CD14-positive monocyte (primary cell): Measurements from ENCODE around the gene PTPRN2. TPM values are rescaled to one million over a fixed set of nuclear protein-coding genes. Genes with fewer than 3 reads are reported as not detected.

Source experiments
- DNase-seq, 3 donors: peaks; one replicate each; pipeline ENCODE4 v3.0.0-alpha.2; 2011 to 2022
- H2AFZ ChIP-seq: 2 replicates; pipeline ENCODE4 v1.6.0; 2012; ENCODE audit warnings: mild to moderate bottlenecking, low read depth, low read length, inconsistent platforms; ENCODE audit not compliant: insufficient read depth, poor library complexity, severe bottlenecking
- H3K27ac ChIP-seq, 2 donors: 1 replicate in 1 of 2; 2 replicates in 1 of 2; pipeline ENCODE4 v1.5.1; 2012 to 2013; ENCODE audit warnings: low read length in 2 of 2, control low read depth in 1 of 2, inconsistent platforms in 1 of 2, low read depth in 1 of 2, mild to moderate bottlenecking in 1 of 2
- H3K27me3 ChIP-seq, 2 donors: one replicate each; pipeline versions ENCODE4 v1.6.0 to v1.6.1; 2011 to 2013; ENCODE audit warnings: low read length in 2 of 2; ENCODE audit not compliant: control insufficient read depth in 2 of 2, insufficient read depth in 2 of 2
- H3K36me3 ChIP-seq, 2 donors: replicated peaks in 1 of 2; 1 replicate in 1 of 2; 2 replicates in 1 of 2; pipeline versions ENCODE4 v1.5.1 to v1.6.1; 2012 to 2013; ENCODE audit warnings: low read length in 2 of 2, control low read depth in 1 of 2, inconsistent platforms in 1 of 2, mild to moderate bottlenecking in 1 of 2; ENCODE audit not compliant: insufficient read depth in 2 of 2, control insufficient read depth in 1 of 2
- H3K4me1 ChIP-seq, 2 donors: 1 replicate in 1 of 2; 2 replicates in 1 of 2; pipeline versions ENCODE4 v1.5.1 to v1.6.1; 2012 to 2013; ENCODE audit warnings: low read length in 2 of 2, control low read depth in 1 of 2, inconsistent platforms in 1 of 2, mild to moderate bottlenecking in 1 of 2, moderate library complexity in 1 of 2; ENCODE audit not compliant: insufficient read depth in 2 of 2, control insufficient read depth in 1 of 2
- H3K4me2 ChIP-seq: replicated peaks from 2 replicates; pipeline ENCODE3; 2012; ENCODE audit warnings: low read length, moderate library complexity, mild to moderate bottlenecking; ENCODE audit not compliant: poor library complexity, severe bottlenecking; ENCODE audit errors: extremely low read depth
- H3K4me3 ChIP-seq, 3 experiments: fragments of 200-600 bp in 1 of 3; sonication (generic) in 1 of 3; replicated peaks in 1 of 3; 1 replicate in 2 of 3; 2 replicates in 1 of 3; pipeline ENCODE4 v1.5.1; 2011 to 2013; ENCODE audit warnings: low read length in 3 of 3, mild to moderate bottlenecking in 3 of 3, control low read depth in 2 of 3, low read depth in 2 of 3, inconsistent platforms in 1 of 3, moderate library complexity in 1 of 3
- H3K79me2 ChIP-seq: 2 replicates; pipeline ENCODE4 v1.6.0; 2012; ENCODE audit warnings: mild to moderate bottlenecking, control low read depth, inconsistent platforms, low read length, moderate library complexity; ENCODE audit not compliant: insufficient read depth
- H3K9ac ChIP-seq: 2 replicates; pipeline ENCODE4 v1.6.0; 2017; ENCODE audit warnings: low read length, mild to moderate bottlenecking; ENCODE audit not compliant: insufficient read depth, poor library complexity, severe bottlenecking
- H3K9me3 ChIP-seq, 2 donors: replicated peaks in 1 of 2; 1 replicate in 1 of 2; 2 replicates in 1 of 2; pipeline versions ENCODE4 v1.5.1 to v1.6.1; 2012 to 2013; ENCODE audit warnings: low read length in 2 of 2, control low read depth in 1 of 2; ENCODE audit not compliant: control insufficient read depth in 1 of 2, insufficient read depth in 1 of 2
- H4K20me1 ChIP-seq: 2 replicates; pipeline ENCODE4 v1.6.0; 2012; ENCODE audit warnings: mild to moderate bottlenecking, low read length, control low read depth, moderate library complexity; ENCODE audit not compliant: insufficient read depth
- H3K27ac Mint-ChIP-seq, 7 donors: one replicate each; pipeline ENCODE4 v1.8.0; 2020; ENCODE audit warnings: mild to moderate bottlenecking in 7 of 7, mixed read lengths in 7 of 7, moderate library complexity in 6 of 7, inconsistent platforms in 2 of 7
- H3K27me3 Mint-ChIP-seq, 3 donors: one replicate each; pipeline ENCODE4 v1.8.0; 2021 to 2022; ENCODE audit warnings: low read depth in 3 of 3, mild to moderate bottlenecking in 3 of 3, mixed read lengths in 3 of 3, moderate library complexity in 3 of 3, inconsistent platforms in 1 of 3
- H3K36me3 Mint-ChIP-seq, 2 donors: one replicate each; pipeline ENCODE4 v1.8.0; 2020; ENCODE audit warnings: mixed read lengths in 2 of 2, inconsistent platforms in 1 of 2, mild to moderate bottlenecking in 1 of 2
- H3K4me1 Mint-ChIP-seq: one replicate; pipeline ENCODE4 v1.8.0; 2020; ENCODE audit warnings: mild to moderate bottlenecking, mixed read lengths
- H3K4me3 Mint-ChIP-seq, 2 donors: one replicate each; pipeline ENCODE4 v1.8.0; 2020; ENCODE audit warnings: mild to moderate bottlenecking in 2 of 2, mixed read lengths in 2 of 2, moderate library complexity in 1 of 2
- H3K9me3 Mint-ChIP-seq, 7 donors: one replicate each; pipeline ENCODE4 v1.8.0; 2020 to 2022; ENCODE audit warnings: mixed read lengths in 7 of 7, mild to moderate bottlenecking in 6 of 7, moderate library complexity in 6 of 7, inconsistent platforms in 2 of 7
- WGBS: methylation state at CpG from one replicate; pipeline ENCODE4 v1.1.5; 2013; ENCODE audit warnings: missing lambda C conversion rate; ENCODE audit not compliant: insufficient coverage; 5-methylcytosine and 5-hydroxymethylcytosine counted together
- intact Hi-C, 2 donors: fragments of 100-400 bp; cut with micrococcal nuclease; formaldehyde crosslinking; loops; one replicate each; pipeline versions ENCODE4 v1.15.0 to v1.15.1; 2023
- polyA plus RNA-seq, 3 donors: library from polyadenylated mRNA; depleted of rRNA in 1 of 3; unstranded in 2 of 3; stranded (reverse) in 1 of 3; fragments of 300-500 nt in 2 of 3; fragments of >200 nt in 1 of 3; fragmentation: Illumina TruSeq in 2 of 3; gene quantifications; 1 replicate in 2 of 3; 2 replicates in 1 of 3; pipeline ENCODE4 v1.2.3, GENCODE V29; 2012 to 2021
- TF ChIP-seq, protein P1 (sequence below): fragments of 200-600 bp; IDR thresholded peaks from one replicate; pipeline ENCODE4 v1.8.0; 2022; ENCODE audit warnings: antibody characterized with exemption, mild to moderate bottlenecking

PTPRN2 gene
- polyA plus RNA-seq, 3 donors, result 0.25 to 1.4 (median 0.97) TPM

DNA sequence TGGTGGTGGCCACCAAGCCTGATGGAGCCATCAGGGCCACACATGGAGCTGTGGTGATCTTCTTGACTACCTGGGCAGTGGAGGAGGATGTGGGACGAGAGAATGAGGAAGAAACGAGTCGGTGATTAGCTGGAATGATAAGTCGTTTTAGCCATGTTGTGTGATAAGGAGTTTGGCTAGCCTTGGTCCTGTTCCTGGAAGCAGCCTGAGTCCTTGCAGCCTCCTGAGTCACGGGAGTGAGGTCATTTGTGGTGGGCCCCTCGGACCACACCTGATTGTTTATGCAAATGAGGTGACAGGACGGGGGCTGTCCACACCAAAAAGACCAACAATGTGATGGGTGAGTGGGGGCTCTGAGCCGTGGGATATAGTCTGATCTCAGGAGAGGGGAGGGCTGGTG, 554.4 kb downstream of the PTPRN2 start:
- TF ChIP-seq, protein P1, sequence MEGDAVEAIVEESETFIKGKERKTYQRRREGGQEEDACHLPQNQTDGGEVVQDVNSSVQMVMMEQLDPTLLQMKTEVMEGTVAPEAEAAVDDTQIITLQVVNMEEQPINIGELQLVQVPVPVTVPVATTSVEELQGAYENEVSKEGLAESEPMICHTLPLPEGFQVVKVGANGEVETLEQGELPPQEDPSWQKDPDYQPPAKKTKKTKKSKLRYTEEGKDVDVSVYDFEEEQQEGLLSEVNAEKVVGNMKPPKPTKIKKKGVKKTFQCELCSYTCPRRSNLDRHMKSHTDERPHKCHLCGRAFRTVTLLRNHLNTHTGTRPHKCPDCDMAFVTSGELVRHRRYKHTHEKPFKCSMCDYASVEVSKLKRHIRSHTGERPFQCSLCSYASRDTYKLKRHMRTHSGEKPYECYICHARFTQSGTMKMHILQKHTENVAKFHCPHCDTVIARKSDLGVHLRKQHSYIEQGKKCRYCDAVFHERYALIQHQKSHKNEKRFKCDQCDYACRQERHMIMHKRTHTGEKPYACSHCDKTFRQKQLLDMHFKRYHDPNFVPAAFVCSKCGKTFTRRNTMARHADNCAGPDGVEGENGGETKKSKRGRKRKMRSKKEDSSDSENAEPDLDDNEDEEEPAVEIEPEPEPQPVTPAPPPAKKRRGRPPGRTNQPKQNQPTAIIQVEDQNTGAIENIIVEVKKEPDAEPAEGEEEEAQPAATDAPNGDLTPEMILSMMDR, result no peak
- Histone ChIP-seq H3K4me3 (no peak overlapping the region), H3K9ac (no peak overlapping the region), H3K27ac (no peak overlapping the region), H3K36me3 (no peaks in the 10 kb centered on the region), H2AFZ (no peak overlapping the region), H3K27me3 (no peaks in the 10 kb centered on the region), H3K9me3 (peaks cover 16 to 19% of the 10 kb centered on the region in 2 donors), H4K20me1 (no peaks in the 10 kb centered on the region), H3K79me2 (no peaks in the 10 kb centered on the region), H3K4me1 (no peaks in the 10 kb centered on the region), H3K4me2 (no peak overlapping the region)
- Mint-ChIP-seq H3K36me3 (no peaks in the 10 kb centered on the region), H3K4me3 (no peak overlapping the region), H3K27me3 (peaks cover 4 to 15% (median 6%) of the 10 kb centered on the region in 3 donors), H3K4me1 (no peaks in the 10 kb centered on the region), H3K27ac (no peak overlapping the region), H3K9me3 (peaks cover 14 to 27% (median 18%) of the 10 kb centered on the region in 7 donors)
- WGBS, result 80% methylated on average over 5 of the region's 8 CpGs
- DNase-seq, result no peak
- intact Hi-C loops, result no loop called here

DNA sequence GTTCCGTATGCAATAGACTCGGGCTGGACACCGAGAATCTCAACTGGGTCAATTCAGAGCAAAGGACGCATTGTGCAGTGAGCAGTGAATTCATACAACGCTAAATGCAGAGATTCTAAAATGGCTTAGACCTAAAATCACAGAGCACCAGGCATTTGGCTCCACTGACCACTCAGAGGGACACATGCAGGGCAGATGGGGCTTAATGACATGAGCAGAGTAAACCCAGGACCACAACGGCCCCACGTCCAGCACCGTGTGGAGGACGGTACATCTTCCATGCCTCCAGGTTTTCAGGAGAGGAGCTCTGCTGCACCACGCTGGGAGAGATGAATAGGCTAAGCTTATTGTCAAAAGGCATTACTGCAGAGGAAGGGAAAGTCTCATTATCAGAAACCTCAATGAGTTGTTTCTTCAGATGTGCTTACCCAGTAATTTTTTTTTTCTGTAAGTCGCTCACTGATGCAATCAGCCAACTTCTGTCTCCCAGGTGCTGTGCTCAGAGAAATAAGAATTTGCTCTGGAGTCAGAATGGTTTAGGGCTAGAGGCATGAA, 555.0 kb downstream of the PTPRN2 start:
- TF ChIP-seq, protein P1, result no peak
- H3K36me3 ChIP-seq, result no peaks in the 10 kb centered on the region
- Mint-ChIP-seq H3K36me3 (no peaks in the 10 kb centered on the region), H3K4me3 (no peak overlapping the region), H3K9me3 (peaks cover 14 to 24% (median 18%) of the 10 kb centered on the region in 7 donors), H3K27ac (no peak overlapping the region), H3K27me3 (peaks cover 4 to 15% (median 6%) of the 10 kb centered on the region in 3 donors), H3K4me1 (no peaks in the 10 kb centered on the region)
- WGBS, result 84% methylated on average over 10 of the region's 11 CpGs
- no peak overlapping the region for H3K9ac ChIP-seq
- no peaks in the 10 kb centered on the region for H3K4me1 ChIP-seq
- no peak overlapping the region for H3K4me3 ChIP-seq
- no peaks in the 10 kb centered on the region for H3K27me3 ChIP-seq
- H3K9me3 ChIP-seq, result peaks cover 16 to 19% of the 10 kb centered on the region in 2 donors
- no peaks in the 10 kb centered on the region for H4K20me1 ChIP-seq
- no peaks in the 10 kb centered on the region for H3K79me2 ChIP-seq
- DNase-seq, result no peak
- no peak overlapping the region for H3K27ac ChIP-seq
- H2AFZ ChIP-seq, result no peak overlapping the region
- H3K4me2 ChIP-seq, result no peak overlapping the region
- intact Hi-C loops, result no loop called here
